Osteoblast (primary cell): ENCODE data around the gene CORO2A. TPM values are rescaled to one million over a fixed set of nuclear protein-coding genes. Genes with fewer than 3 reads are reported as not detected.
A peak's percentile ranks its signal among the peaks of the same experiment; 100 is the strongest.
"Not testable (repeated sequence)": the region's sequence is repeated elsewhere in the genome, so short reads cannot be mapped to it uniquely, and the experiment has no call there.

Source experiments
- DNase-seq: peaks from one replicate; pipeline ENCODE4 v3.0.0; 2011; ENCODE audit warnings: low spot score, mixed read lengths; ENCODE audit not compliant: insufficient read length; ENCODE audit errors: missing footprints
- H2AFZ ChIP-seq: 2 replicates; pipeline ENCODE4 v1.6.0; 2011; ENCODE audit warnings: mild to moderate bottlenecking, low read length
- H3K27ac ChIP-seq: 2 replicates; pipeline ENCODE4 v1.5.1; 2011; ENCODE audit warnings: mild to moderate bottlenecking, low read depth, low read length, moderate library complexity
- H3K27me3 ChIP-seq: 2 replicates; pipeline ENCODE4 v1.6.0; 2012; ENCODE audit warnings: mild to moderate bottlenecking, control low read depth, inconsistent platforms, low read length, moderate library complexity; ENCODE audit not compliant: insufficient read depth
- H3K36me3 ChIP-seq: 2 replicates; pipeline ENCODE4 v1.5.1; 2011; ENCODE audit warnings: mild to moderate bottlenecking, low read length, control low read depth, moderate library complexity; ENCODE audit not compliant: insufficient read depth
- H3K4me1 ChIP-seq: 2 replicates; pipeline ENCODE4 v1.5.1; 2011; ENCODE audit warnings: mild to moderate bottlenecking, low read length, control low read depth, moderate library complexity; ENCODE audit not compliant: insufficient read depth
- H3K4me2 ChIP-seq: 2 replicates; pipeline ENCODE4 v1.6.0; 2011; ENCODE audit warnings: mild to moderate bottlenecking, low read length; ENCODE audit not compliant: insufficient read depth
- H3K4me3 ChIP-seq: fragments of 200-600 bp; sonication (generic); 3 replicates; pipeline ENCODE4 v1.5.1; 2012; ENCODE audit warnings: mild to moderate bottlenecking, low read length, inconsistent platforms; ENCODE audit not compliant: insufficient read depth
- H3K79me2 ChIP-seq: 2 replicates; pipeline ENCODE4 v1.6.0; 2012; ENCODE audit warnings: mild to moderate bottlenecking, low read length, control low read depth, inconsistent platforms; ENCODE audit not compliant: insufficient read depth
- H3K9me3 ChIP-seq: 2 replicates; pipeline ENCODE4 v1.5.1; 2011; ENCODE audit warnings: low read depth, low read length, control low read depth
- H4K20me1 ChIP-seq: 2 replicates; pipeline ENCODE4 v1.6.0; 2012; ENCODE audit warnings: mild to moderate bottlenecking, low read length, control low read depth; ENCODE audit not compliant: insufficient read depth
- total RNA-seq: library from RNA; depleted of rRNA; stranded (reverse); fragments of >200 nt; gene quantifications from 2 replicates; pipeline ENCODE4 v1.2.3, GENCODE V29; 2012
- TF ChIP-seq, protein P1 (sequence below): IDR thresholded peaks from 2 replicates; pipeline ENCODE4 v1.5.1; 2011; ENCODE audit warnings: mild to moderate bottlenecking, low read depth, low read length, moderate library complexity; ENCODE audit errors: extremely low read depth

CORO2A gene
- total RNA-seq, 1 donor: 0.72 TPM

- TF ChIP-seq, protein P1, sequence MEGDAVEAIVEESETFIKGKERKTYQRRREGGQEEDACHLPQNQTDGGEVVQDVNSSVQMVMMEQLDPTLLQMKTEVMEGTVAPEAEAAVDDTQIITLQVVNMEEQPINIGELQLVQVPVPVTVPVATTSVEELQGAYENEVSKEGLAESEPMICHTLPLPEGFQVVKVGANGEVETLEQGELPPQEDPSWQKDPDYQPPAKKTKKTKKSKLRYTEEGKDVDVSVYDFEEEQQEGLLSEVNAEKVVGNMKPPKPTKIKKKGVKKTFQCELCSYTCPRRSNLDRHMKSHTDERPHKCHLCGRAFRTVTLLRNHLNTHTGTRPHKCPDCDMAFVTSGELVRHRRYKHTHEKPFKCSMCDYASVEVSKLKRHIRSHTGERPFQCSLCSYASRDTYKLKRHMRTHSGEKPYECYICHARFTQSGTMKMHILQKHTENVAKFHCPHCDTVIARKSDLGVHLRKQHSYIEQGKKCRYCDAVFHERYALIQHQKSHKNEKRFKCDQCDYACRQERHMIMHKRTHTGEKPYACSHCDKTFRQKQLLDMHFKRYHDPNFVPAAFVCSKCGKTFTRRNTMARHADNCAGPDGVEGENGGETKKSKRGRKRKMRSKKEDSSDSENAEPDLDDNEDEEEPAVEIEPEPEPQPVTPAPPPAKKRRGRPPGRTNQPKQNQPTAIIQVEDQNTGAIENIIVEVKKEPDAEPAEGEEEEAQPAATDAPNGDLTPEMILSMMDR: no peak
- H3K79me2 ChIP-seq: no peaks in the 10 kb centered on the region
- H4K20me1 ChIP-seq: no peaks in the 10 kb centered on the region
- no peak overlapping the region for H3K4me3 ChIP-seq
- no peaks in the 10 kb centered on the region for H3K36me3 ChIP-seq
- no peaks in the 10 kb centered on the region for H3K9me3 ChIP-seq
- no peaks in the 10 kb centered on the region for H3K4me1 ChIP-seq
- DNase-seq: peak; percentile 18
- H2AFZ ChIP-seq: no peak overlapping the region
- peaks cover 4% of the 10 kb centered on the region for H3K27me3 ChIP-seq
- H3K4me2 ChIP-seq: no peak overlapping the region
- H3K27ac ChIP-seq: no peak overlapping the region
Measured at GRCh38 chr9:98130576-98131228, 61.7 kb downstream of the CORO2A start.

GRCh38 chr9:98130060-98130459 is 62.4 kb downstream of the CORO2A start:
- H3K4me3 ChIP-seq, H3K36me3 ChIP-seq, H3K4me2 ChIP-seq, H3K27ac ChIP-seq, H3K27me3 ChIP-seq, H3K4me1 ChIP-seq, DNase-seq, H2AFZ ChIP-seq, H3K79me2 ChIP-seq, H4K20me1 ChIP-seq, H3K9me3 ChIP-seq: not testable (repeated sequence)

DNA sequence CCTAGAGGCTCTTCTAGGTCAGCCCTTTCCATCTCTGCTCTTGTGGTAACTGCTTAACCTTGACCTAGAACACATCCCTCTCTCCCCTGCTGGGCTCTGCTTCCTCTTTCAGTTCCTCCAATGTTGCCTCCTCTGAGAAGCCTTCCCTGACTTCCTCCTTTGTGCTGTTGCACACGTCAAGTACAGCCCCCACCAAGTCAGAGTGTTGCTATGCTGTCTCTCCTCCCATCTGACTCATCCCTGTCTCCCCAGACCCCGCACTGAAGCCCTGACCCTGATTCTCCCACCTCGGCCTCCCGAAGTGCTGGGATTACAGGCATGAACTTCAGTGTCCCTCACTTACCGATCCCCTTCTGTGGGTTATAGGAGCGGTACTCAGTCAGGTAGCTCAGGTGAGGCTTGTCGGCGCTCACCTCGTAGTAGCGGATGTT is 63.0 kb downstream of the CORO2A start:
- H2AFZ ChIP-seq: no peak overlapping the region
- TF ChIP-seq, protein P1: no peak

DNA sequence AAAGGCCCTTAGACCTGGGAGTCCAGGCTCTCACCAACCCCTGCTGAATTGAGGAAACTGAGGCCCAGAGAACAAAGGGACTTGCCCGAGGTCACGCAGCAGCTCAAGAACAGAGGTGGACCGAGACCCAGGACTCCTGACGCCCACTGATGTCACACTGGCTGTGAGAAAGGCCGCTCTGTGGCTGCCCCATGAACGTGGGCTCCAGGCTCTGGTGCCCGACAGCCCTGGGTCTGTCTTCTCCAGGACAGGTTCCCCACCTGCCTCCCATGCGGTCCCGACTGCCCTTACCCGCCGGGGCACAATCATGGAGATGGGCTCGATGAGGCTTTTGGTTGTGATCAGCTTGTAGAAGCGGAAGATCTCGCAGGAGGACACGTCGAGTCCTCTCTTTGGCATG is 64.1 kb downstream of the CORO2A start:
- Histone ChIP-seq H3K36me3 (no peaks in the 10 kb centered on the region), H3K27ac (no peak overlapping the region), H3K4me3 (no peak overlapping the region), H3K79me2 (no peaks in the 10 kb centered on the region), H3K9me3 (no peaks in the 10 kb centered on the region), H3K4me2 (no peak overlapping the region), H4K20me1 (no peaks in the 10 kb centered on the region), H3K4me1 (no peaks in the 10 kb centered on the region), H2AFZ (no peak overlapping the region), H3K27me3 (peaks cover 4% of the 10 kb centered on the region)
- TF ChIP-seq, protein P1: no peak
- peak; percentile 74 for DNase-seq

More for the DNA sequence above, 63.0 kb downstream of the CORO2A start:
- Histone ChIP-seq H3K79me2 (no peaks in the 10 kb centered on the region), H3K4me2 (no peak overlapping the region), H4K20me1 (no peaks in the 10 kb centered on the region), H3K27me3 (peaks cover 4% of the 10 kb centered on the region), H3K4me1 (no peaks in the 10 kb centered on the region), H3K9me3 (no peaks in the 10 kb centered on the region), H3K36me3 (no peaks in the 10 kb centered on the region), H3K27ac (no peak overlapping the region), H3K4me3 (no peak overlapping the region)
- DNase-seq: no peak
